ENCODE results near the gene VPS4A. TPM values are rescaled to one million over a fixed set of nuclear protein-coding genes. Genes with fewer than 3 reads are reported as not detected.

The VPS4A gene
- total RNA-seq, 2 donors from 2014 or later = 29.8 to 30.7 TPM

DNA sequence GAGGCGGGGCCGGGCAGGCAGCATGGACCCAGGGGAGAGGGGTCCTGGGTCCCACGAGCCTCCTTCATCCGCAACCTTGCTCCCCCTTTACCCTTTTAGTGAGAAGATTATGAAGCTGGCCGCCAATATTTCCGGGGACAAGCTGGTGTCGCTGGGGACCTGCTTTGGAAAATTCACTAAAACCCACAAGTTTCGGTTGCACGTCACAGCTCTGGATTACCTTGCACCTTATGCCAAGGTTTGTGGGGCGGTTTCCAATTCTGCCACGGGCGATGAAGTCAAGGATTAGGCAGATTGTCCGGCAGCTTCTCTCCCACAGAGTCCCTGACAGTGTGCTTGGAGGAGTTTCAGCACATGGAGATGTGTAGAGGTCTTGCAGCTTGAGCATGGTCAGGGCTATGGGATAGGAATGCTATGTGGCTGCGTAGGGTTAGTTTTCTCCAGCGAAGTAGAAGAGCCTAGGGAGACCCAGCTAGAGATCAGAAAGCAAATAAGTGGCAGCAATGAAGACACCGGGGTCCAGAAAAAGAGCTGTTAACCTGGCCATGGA, 29.0 kb downstream of the VPS4A start:
- H3K27me3 ChIP-seq = no peaks in the 10 kb centered on the region
- WGBS, 2 donors = 4 to 8% methylated on average over 15 to 16 of the region's 16 CpGs
- intact Hi-C loops (cut with DNase I) = no loop called here
- ATAC-seq = no peak
- H3K27ac ChIP-seq = peak overlapping the region; percentile 74 to 96 (median 82)
- peaks cover 0 to 14% of the 10 kb centered on the region in 2 donors for H3K36me3 ChIP-seq (replicated peaks in 1 of 2; ENCODE audit: insufficient read depth in 1 of 2, low read depth in 2 of 2)
- no peaks in the 10 kb centered on the region for H3K9me3 ChIP-seq
- H3K4me3 ChIP-seq = peak overlapping the region; percentile 71 to 99
- DNase-seq = no peak
- TF ChIP-seq, protein P1, sequence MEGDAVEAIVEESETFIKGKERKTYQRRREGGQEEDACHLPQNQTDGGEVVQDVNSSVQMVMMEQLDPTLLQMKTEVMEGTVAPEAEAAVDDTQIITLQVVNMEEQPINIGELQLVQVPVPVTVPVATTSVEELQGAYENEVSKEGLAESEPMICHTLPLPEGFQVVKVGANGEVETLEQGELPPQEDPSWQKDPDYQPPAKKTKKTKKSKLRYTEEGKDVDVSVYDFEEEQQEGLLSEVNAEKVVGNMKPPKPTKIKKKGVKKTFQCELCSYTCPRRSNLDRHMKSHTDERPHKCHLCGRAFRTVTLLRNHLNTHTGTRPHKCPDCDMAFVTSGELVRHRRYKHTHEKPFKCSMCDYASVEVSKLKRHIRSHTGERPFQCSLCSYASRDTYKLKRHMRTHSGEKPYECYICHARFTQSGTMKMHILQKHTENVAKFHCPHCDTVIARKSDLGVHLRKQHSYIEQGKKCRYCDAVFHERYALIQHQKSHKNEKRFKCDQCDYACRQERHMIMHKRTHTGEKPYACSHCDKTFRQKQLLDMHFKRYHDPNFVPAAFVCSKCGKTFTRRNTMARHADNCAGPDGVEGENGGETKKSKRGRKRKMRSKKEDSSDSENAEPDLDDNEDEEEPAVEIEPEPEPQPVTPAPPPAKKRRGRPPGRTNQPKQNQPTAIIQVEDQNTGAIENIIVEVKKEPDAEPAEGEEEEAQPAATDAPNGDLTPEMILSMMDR (IDR thresholded peaks at IDR 0.05) = no peak
- no peak for TF ChIP-seq POLR2A (IDR thresholded peaks at IDR 0.05)
- peaks cover 27% of the 10 kb centered on the region for H3K4me1 ChIP-seq

DNA sequence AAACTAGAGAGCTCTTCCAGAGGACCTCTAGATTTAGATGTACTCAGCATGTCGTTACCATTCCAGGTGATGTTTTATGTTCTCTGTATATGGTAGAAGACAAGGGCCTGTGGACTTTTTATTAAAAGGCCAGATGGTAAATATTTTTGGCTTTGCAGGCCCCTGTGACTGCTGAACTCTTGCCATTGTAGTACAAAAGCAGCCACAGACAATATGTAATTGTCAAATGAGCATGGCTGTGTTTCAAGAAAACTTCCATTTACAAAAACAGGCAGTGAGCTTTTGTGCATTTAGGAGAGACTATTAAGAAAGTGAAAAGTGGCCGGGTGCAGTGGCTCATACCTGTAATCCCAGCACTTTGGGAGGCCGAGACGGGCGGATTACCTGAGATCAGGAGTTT, 33.0 kb downstream of the VPS4A start:
- H3K27ac ChIP-seq = no peak overlapping the region
- H3K9me3 ChIP-seq = no peaks in the 10 kb centered on the region
- intact Hi-C loops (cut with DNase I) = no loop called here
- ATAC-seq = no peak
- no peak overlapping the region for H3K4me3 ChIP-seq
- no peak for TF ChIP-seq POLR2A (IDR thresholded peaks at IDR 0.05)
- TF ChIP-seq, protein P1 (IDR thresholded peaks at IDR 0.05) = no peak
- DNase-seq = no peak
- H3K36me3 ChIP-seq (replicated peaks in 1 of 2; ENCODE audit: insufficient read depth in 1 of 2, low read depth in 2 of 2) = peaks cover 0 to 6% of the 10 kb centered on the region in 2 donors
- WGBS, 2 donors = 89 to 93% methylated on average over 5 of the region's 5 CpGs
- H3K27me3 ChIP-seq = no peaks in the 10 kb centered on the region
- H3K4me1 ChIP-seq = peaks cover 26% of the 10 kb centered on the region

DNA sequence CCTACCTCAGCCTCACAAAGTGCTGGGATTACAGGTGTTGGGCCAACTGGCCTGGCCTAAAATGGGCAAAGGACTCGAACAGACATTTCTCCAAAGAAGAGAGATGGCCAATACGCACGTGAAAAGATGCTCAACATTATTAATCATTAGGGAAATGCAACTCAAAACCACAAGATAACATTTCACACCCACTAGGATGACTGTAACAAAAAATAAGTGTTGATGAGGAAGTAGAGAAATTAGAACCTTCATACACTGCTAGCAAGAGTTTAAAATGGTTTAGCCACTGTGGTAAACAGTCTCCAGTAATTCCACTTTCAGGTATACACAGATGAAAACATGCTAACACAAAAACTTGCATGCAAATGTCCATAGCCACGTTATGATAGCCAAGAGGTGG, 34.8 kb downstream of the VPS4A start:
- intact Hi-C loops (cut with DNase I) = no loop called here
- no peak overlapping the region for H3K4me3 ChIP-seq
- no peak overlapping the region for H3K27ac ChIP-seq
- DNase-seq (no peak), ATAC-seq (no peak)
- peaks cover 27% of the 10 kb centered on the region for H3K4me1 ChIP-seq
- H3K27me3 ChIP-seq = no peaks in the 10 kb centered on the region
- TF ChIP-seq, protein P1 (IDR thresholded peaks at IDR 0.05) = no peak
- no peak for TF ChIP-seq POLR2A (IDR thresholded peaks at IDR 0.05)
- 72 to 76% methylated on average over 4 of the region's 4 CpGs for whole genome bisulfite sequencing, 2 donors
- no peaks in the 10 kb centered on the region for H3K9me3 ChIP-seq
- H3K36me3 ChIP-seq (replicated peaks in 1 of 2; ENCODE audit: insufficient read depth in 1 of 2, low read depth in 2 of 2) = peaks cover 0 to 6% of the 10 kb centered on the region in 2 donors

DNA sequence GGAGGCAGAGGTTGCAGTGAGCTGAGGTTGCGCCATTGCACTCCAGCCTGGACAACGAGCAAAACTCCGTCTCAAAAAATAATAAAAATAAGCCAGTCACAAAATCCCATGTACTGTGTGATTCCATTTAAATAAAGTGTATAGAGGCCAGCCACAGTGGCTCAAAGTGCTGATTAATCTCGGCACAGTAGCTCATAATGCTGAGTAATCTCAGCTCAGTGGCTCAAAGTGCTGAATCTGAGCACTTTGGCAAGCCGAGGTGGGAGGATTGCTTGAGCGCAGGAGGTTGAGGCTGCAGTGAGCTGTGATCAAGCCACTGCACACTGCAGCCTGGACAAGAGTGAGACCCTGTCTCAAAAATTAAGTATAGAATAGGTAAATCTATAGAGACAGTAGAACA, 35.5 kb downstream of the VPS4A start:
- Histone ChIP-seq H3K9me3 (no peaks in the 10 kb centered on the region), H3K4me3 (no peak overlapping the region), H3K27ac (no peak overlapping the region), H3K36me3 (replicated peaks in 1 of 2; ENCODE audit: insufficient read depth in 1 of 2, low read depth in 2 of 2) (peaks cover 0 to 5% of the 10 kb centered on the region in 2 donors), H3K27me3 (no peaks in the 10 kb centered on the region), H3K4me1 (peaks cover 27% of the 10 kb centered on the region)
- DNase-seq (no peak), ATAC-seq (no peak)
- 79 to 81% methylated on average over 6 of the region's 6 CpGs for WGBS, 2 donors
- intact Hi-C loops (cut with DNase I) = no loop called here
- TF ChIP-seq, protein P1 (IDR thresholded peaks at IDR 0.05) = no peak
- no peak for TF ChIP-seq POLR2A (IDR thresholded peaks at IDR 0.05)

DNA sequence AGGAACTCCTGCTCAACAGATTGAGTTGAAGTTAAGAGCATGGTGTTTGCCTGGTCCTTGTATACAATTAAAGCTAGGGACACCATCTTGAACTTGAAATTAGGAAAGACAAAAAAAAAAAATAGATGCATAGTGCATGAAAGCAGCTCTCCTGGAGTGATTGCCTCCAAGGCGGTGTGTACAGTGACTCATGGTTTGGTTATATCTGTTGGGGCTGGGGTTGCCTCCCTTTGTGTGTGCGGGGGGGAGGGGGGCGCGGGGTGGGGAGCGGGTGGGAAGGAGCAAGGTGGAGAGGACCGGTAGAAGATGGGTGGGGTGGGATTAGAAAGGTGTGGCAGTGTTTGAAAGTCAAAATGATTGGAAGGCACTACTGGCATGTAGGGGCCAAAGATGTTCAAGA, 37.1 kb downstream of the VPS4A start:
- intact Hi-C loops (cut with DNase I) = no loop called here
- no peak for ATAC-seq
- no peak overlapping the region for H3K4me3 ChIP-seq
- H3K4me1 ChIP-seq = peaks cover 38% of the 10 kb centered on the region
- DNase-seq = no peak
- TF ChIP-seq, protein P1 (IDR thresholded peaks at IDR 0.05) = no peak
- peaks cover 0 to 2% of the 10 kb centered on the region in 2 donors for H3K36me3 ChIP-seq (replicated peaks in 1 of 2; ENCODE audit: insufficient read depth in 1 of 2, low read depth in 2 of 2)
- H3K27ac ChIP-seq = no peak overlapping the region
- H3K9me3 ChIP-seq = no peaks in the 10 kb centered on the region
- H3K27me3 ChIP-seq = no peaks in the 10 kb centered on the region
- WGBS, 2 donors = 94 to 95% methylated on average over 5 to 6 of the region's 6 CpGs

All from body of pancreas (tissue), 4 donors.